Epidermal melanocyte (primary cell): ENCODE measurements around the gene ZBTB7C.

Experiments used
- DNase-seq: peaks from one replicate; pipeline ENCODE4 v3.0.0; 2011; ENCODE audit warnings: low spot score; ENCODE audit not compliant: insufficient read length

The ZBTB7C gene

DNA sequence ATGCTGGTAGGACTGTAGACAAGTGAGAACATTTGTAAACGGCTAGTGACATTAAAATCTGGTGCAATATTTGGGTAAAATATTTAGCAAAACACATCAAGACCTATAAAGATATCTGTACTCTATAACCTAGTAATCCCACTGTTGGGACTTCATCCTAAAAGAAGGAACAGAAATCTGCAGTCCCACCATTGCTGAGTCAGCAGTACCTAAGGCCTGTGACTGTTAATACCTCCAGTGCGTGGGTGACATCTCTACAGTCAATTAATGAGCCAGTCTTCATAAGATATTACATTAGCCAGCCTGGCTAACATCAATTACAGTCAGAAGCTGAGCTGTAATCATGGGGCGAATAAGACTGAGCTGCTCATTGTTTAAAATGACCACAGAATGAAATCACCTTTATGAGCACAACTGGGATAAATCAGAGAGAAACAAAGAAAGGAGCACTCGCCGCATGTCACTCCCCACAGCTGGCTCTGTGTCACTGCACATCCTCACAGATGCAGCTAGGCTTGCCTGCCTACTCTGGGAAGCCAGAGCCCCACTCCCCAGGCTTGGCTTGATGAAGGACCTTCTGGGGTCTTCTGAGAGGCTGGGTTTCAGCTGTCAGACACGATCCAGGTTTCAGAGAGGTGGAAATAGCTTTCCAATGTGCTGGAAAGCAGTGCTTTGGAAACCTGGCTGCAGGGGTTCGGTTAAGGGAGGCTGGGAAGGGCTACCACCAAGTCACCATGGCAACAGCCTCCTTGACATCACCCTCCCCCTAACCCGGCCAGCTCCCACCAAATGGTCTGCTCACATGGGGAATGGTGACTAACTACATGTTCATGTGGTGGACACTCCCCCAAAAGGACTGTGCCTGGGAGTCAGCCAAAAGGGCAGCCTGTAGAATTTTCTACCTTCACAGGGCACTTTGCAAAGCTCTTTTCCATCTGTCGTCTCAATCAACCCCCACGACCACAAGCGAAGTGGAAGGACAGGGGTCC, 145.0 kb downstream of the ZBTB7C start:
- DNase-seq, result no peak

DNA sequence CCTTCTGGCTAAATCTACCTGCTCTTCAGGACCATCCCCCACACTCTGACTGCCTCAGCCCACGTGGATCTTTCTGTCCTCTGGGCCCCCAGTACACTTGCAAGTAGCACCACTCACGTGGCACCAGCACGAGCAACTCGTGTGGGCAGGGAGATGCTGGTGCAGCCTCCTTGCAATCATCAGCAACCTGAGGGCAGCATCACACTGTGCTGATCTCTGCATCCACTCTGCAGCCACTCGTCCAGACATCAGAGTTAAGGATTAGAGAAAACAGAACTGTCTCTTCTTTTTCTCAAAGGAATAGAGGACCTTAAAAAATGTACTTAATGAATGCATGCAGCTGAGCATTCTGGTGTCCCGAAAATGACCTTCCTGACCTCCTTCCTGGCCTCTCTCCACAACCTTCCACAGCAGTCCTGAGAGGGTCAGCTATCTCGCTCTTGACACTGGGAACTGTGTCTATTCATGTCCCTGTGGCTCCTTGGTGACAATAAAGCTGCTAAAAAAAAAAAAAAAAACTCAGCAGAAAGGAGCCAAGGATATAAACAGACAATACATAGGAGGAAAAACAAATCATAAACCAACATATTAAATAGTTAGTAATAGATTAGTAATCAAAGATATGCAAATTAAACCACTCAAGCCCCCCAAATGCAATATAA, 145.9 kb downstream of the ZBTB7C start:
- no peak for DNase-seq

GRCh38 chr18:48260237-48260636, 148.9 kb downstream of the ZBTB7C start:
- no peak for DNase-seq

GRCh38 chr18:48256848-48257247, 152.3 kb downstream of the ZBTB7C start:
- no peak for DNase-seq

- no peak for DNase-seq
Observed at GRCh38 chr18:48254077-48254602, 155.0 kb downstream of the ZBTB7C start.

GRCh38 chr18:48252525-48252924, 156.7 kb downstream of the ZBTB7C start:
- no peak for DNase-seq

GRCh38 chr18:48250918-48251317, 158.3 kb downstream of the ZBTB7C start:
- DNase-seq, result no peak

DNA sequence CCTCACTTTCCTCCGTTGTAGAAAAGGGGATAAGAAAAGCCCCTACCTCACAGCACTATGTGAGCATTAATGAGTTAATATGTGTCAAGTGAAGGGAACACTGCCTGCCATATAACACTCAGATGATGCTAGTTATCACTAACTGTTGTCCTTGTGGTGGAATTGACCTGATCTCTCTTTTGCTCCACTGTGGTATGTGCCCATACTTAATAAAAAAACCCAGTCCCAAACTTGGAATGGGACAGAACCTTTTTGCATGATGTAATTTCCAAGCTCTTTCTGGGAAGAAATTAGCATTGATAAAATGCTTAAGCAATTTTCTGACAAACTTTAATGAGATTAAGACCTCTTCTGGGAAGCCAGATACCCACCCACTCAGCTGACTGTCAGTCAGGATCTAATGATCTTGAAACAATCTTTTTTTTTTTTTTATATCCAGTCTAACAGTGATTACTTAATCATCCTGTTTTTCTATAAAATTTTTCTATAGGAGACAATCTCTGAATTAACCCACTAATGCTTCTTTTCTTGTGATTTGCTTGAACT, 158.7 kb downstream of the ZBTB7C start:
- DNase-seq, result no peak

DNA sequence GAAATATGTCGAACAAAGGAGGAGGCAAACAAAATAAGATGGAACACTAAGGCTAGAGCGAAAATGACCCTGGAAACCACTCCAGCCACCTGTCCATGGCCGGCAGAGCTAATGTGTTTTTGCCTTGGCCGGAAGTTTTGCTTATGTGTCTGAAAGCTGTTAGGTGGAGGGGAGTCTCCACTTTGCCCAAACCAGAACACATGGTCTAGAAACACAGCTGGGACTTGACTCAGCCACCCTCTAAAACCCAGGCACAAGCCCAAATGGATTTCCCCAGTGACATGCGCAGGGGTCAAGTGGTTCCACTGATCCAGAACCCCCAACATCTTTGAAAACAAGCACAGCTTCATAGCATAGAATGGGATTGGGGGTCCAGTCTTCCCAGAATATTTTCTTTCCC, 159.3 kb downstream of the ZBTB7C start:
- DNase-seq, result no peak

- DNase-seq, result no peak
Observed at GRCh38 chr18:48244530-48244929, 164.7 kb downstream of the ZBTB7C start.

GRCh38 chr18:48238636-48239035, 170.5 kb downstream of the ZBTB7C start:
- DNase-seq, result no peak

DNA sequence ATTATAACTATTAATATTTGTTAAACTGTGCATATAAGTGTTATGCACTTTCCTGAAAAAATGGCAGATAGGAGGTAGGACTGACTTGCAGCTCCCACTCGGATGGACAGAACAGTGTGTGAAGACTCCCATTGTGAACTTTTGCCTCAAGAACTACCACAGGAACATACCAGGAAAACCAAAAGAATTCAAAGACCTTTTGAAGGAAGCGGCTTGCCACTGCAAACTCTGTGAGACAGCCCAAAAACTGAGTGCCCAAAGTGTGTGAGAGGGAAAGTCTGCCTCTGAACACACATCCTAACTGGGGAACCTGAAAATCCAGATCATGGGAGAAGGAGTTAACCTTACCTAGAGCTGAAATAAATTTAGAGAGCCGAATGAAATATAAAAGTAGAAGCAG, 171.0 kb downstream of the ZBTB7C start:
- no peak for DNase-seq

- DNase-seq, result no peak
Observed at GRCh38 chr18:48236822-48237221, 172.4 kb downstream of the ZBTB7C start.

DNA sequence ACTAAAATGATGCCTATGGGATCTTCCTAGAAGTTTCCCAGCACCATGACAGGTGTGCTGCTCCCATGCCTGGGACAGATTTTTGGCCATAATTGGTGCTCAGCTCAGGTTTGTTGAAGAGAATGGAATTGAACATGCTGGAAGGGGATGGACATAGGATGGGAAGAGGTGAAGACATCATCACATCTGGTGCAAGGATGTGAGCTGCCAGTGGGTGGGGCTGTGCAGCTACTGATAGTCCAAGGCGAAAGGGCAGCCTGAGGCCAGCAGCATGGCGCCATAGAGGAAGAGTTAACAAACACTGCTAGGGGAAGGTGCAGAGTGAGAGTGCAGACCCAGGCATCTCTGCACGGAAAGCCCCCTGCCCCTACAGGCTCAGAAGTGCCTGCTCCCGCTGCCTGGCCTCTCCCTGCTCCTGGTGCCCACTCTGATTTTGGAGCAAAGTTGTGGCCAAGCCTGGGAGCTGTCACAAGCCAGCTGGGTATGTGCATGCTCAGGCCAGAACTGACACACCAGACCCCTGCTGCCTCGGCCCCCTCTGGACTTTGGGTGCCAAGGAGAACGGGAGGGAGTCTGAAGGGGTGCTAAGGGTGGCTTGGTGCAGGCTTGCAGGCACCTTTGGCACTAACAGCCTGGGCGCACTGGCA, 178.6 kb downstream of the ZBTB7C start:
- DNase-seq, result no peak

DNA sequence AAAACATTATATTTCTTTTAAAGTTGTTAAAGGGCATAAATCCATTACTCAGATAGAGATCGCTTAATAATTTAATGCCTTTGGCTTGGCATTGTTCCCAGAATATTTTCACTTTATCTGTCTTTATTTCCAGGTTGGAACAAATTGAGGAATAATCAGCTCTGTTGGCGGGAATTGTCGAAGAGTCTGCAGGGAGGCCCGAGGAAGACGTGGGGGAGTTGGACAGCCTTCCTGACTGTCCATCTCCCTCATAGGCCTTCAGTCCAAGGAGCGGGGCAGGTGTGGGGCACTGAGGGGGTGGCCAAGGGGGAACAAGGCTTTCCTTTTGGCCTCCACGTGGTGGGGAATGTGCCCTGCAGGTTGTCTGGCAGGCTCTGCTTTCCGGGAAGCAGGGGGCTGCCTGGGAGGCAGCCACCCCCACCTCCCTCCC, 179.6 kb downstream of the ZBTB7C start:
- DNase-seq, result no peak

- no peak for DNase-seq
Observed at GRCh38 chr18:48228841-48229240, 180.3 kb downstream of the ZBTB7C start.

GRCh38 chr18:48228301-48228715, 180.9 kb downstream of the ZBTB7C start:
- no peak for DNase-seq

DNA sequence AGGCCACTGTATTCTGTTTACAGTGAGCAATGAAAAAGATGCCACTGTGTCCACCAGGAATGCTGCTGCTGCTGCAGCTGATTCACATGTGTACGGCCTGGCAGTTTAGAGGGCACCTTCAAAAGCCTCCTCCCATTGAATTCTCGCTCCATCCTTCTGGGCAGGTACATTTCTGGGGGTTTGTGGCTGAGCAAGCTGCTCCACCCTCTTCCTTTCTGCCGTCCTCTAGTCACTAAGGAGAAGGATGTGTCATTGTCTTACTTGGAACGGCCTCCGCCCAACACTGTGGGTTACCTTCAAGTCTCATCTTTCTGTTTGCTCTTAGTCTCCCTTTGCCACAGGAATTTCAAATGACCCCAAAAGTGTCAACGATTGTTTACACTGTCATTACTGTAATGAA, 182.0 kb downstream of the ZBTB7C start:
- DNase-seq, result no peak

- DNase-seq, result no peak
Observed at GRCh38 chr18:48226401-48226800, 182.8 kb downstream of the ZBTB7C start.

DNA sequence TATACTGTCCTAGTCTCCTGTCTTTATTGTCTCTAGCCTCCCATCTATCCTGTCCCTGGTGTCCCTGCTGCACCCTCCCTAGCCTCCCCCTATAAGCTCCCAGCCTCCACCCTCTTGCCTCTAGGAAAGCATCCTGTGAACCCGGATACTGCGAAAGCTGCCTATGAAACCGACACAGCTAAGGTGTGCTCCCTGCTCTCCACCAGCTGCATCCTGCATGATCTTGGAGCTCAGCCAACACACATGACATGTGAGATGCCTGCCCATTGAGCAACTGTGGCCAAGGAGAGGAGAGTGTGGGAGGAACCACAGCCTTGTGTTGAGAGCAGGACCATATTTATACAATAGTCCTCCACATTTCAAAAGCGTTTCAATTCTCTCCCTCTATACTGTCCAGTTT, 187.1 kb downstream of the ZBTB7C start:
- DNase-seq, result no peak

GRCh38 chr18:48219810-48220499, 189.2 kb downstream of the ZBTB7C start:
- no peak for DNase-seq
